Measurements from ENCODE around the gene NEUROD1.
"Not testable (repeated sequence)": the region's sequence is repeated elsewhere in the genome, so short reads cannot be mapped to it uniquely, and the experiment has no call there.

NEUROD1 gene

GRCh38 chr2:181680055-181680936 lies at the start of gene NEUROD1:
NEUROD1 (minus strand) TSS chr2:181680517; CDS start chr2:181678860, 1,657 bp downstream.
- no peak for DNase-seq (ENCODE audit: low spot score)

- DNase-seq (ENCODE audit: low spot score), result no peak
These were observed 45.2 kb upstream of the NEUROD1 start for GRCh38 chr2:181725476-181725875.

DNA sequence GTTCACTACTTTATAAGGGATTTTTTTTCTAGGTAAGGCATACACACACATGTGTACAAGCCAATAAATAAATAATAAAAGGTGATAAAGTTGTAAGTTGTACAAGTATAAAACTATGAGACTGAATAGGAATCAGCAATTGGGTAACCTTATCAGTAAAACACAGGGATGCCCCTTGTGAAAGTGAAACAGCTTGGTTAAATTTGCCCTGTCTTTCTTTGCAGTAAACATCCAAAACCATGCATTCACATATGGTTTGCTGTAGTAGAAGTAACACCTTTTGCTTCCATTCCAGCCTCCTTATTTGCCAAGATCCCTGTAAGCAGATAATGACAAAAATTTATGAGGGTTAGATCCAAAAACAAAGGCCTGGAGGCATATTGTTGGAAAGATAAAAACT lies 44.3 kb upstream of the NEUROD1 start:
- DNase-seq (ENCODE audit: low spot score), result no peak

GRCh38 chr2:181723731-181724130 lies 43.4 kb upstream of the NEUROD1 start:
- DNase-seq (ENCODE audit: low spot score), result no peak

GRCh38 chr2:181715033-181715630 lies 34.8 kb upstream of the NEUROD1 start:
- DNase-seq (ENCODE audit: low spot score), result peak; percentile 82

GRCh38 chr2:181711051-181711450 lies 30.7 kb upstream of the NEUROD1 start:
- not testable (repeated sequence) for DNase-seq (ENCODE audit: low spot score)

- not testable (repeated sequence) for DNase-seq (ENCODE audit: low spot score)
These were observed 22.2 kb upstream of the NEUROD1 start for GRCh38 chr2:181702519-181702918.

GRCh38 chr2:181698223-181698622 lies 17.9 kb upstream of the NEUROD1 start:
- no peak for DNase-seq (ENCODE audit: low spot score)

DNA sequence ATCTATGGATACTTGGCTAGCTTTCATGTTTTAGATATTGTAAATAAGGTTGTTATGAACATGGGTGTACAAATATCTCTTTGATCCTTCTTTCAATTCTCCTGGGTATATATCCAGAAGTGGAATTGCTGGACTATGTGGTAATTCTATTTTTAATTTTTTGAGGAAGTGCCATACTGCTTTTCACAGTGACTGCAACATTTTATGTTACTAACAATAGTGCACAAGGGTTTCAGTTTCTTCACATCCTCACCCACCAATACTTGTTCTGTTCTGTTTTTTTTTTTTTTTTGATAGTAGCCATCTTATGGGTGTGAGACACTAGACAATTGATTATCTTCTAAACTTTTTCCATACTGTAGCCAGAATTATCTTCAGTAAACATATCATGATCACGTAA lies 17.3 kb upstream of the NEUROD1 start:
- DNase-seq (ENCODE audit: low spot score), result no peak

DNA sequence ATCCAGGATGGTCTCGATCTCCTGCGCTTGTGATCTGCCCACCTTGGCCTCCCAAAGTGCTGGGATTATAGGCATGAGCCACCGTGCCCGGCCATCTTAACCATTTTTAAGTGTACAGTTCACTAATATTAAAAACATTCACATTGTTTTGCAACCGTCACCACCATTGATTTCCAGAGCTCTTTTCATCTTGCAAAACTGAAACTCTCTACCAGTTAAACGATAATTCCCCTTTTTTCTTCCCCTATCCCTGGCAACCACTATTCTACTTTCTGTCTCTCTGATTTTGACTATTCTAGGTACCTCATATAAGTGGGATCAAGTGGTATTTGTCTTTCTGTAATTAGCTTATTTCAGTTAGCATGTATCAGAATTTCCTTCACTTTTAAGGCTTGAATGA lies 16.8 kb upstream of the NEUROD1 start:
- no peak for DNase-seq (ENCODE audit: low spot score)

GRCh38 chr2:181694271-181694670 lies 14.0 kb upstream of the NEUROD1 start:
- no peak for DNase-seq (ENCODE audit: low spot score)

- no peak for DNase-seq (ENCODE audit: low spot score)
These were observed 10.5 kb upstream of the NEUROD1 start for GRCh38 chr2:181690860-181691259.

- no peak for DNase-seq (ENCODE audit: low spot score)
These were observed 6.4 kb upstream of the NEUROD1 start for GRCh38 chr2:181686576-181687185.

- no peak for DNase-seq (ENCODE audit: low spot score)
These were observed 4.9 kb upstream of the NEUROD1 start for GRCh38 chr2:181685150-181685688.

DNA sequence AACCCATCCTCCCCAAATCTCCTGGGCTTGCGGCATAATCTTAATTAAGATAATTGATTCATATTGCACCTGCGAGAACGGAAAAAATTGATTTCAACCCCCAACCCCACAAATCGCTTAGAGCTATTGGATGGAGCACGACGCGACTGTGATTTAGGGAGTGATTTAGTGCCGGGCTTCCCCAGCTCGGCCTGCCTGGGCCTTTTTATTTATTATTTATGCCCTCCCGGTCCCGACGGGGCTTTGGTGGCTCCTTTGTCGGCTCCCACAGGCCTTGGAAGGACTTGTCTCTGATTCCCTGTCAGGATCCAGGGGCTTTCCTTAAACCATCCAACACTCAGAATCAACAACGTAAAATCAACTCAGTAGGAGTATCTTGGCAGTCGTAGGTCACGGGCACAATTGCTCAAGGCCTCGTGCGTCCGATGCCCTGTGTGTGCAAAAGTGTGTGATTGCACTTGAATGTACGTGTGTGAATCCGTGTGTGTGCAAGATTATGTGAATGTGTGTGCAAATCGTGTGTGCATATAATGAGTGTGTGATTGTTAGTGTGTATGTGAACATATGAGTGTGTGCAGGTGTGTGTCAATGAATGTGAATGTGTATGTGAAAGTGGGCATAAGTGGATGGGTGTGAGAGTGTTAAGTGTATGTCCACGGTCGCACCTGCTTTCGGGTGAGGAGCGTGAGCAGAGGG lies 4.3 kb upstream of the NEUROD1 start:
- no peak for DNase-seq (ENCODE audit: low spot score)

- no peak for DNase-seq (ENCODE audit: low spot score)
These were observed 3.5 kb upstream of the NEUROD1 start for GRCh38 chr2:181683518-181684453.

GRCh38 chr2:181682795-181683517 lies 2.6 kb upstream of the NEUROD1 start:
- no peak for DNase-seq (ENCODE audit: low spot score)

DNA sequence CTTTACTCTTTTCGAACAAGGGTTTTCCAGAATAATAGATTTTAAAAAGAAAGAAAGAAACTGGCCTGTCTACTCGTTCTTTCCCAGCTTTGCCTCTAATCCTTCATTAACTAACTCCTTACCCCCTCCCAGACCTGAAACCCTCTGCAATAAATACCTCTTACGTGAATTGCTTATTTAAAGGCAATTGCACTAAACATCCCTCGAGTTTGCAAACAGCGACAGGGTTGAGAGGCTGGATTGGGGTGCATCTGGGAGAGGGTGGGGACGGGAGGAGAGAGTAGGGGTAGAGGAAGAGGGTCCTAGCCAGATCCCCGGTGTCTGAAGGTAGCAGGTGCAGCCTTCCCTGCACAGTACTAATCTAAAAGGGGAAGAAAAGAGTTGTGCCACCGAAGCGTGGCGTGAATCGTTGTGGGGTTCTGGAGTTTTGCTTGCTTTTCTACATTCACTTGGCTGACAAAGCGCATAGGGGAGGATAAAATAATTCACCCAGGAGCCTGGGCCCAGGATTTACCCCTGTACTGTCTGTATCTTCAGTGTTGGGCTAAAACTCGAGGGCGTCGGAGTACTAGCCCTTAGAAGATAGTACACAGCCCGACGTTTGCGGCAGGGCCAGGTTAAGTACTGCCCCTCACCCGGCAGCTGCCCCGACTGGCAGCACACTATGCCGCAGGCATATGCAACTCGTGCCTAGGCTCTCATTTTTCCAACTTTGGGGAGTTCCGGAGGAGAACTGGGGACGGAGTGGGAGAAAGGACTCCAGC lies 1.9 kb upstream of the NEUROD1 start:
- DNase-seq (ENCODE audit: low spot score), result no peak
